A673 (cell line): ENCODE results near the gene CFAP92. TPM values are rescaled to one million over a fixed set of nuclear protein-coding genes. Genes with fewer than 3 reads are reported as not detected.

Source experiments
- BruUV-seq: library from RNA; stranded (reverse); fragments of 400-500 nt; replicated peaks from 2 replicates; lab custom pipeline; 2021; lab: Mats Ljungman, UMichigan
- CTCF ChIA-PET: fragments of 300-600 bp; sonication (Branson Sonifier 250); formaldehyde crosslinking; loops from one replicate; lab custom pipeline; 2022; ENCODE audit warnings: antibody characterized with exemption; lab: Charles Lee
- POLR2A ChIA-PET: fragments of 300-600 bp; sonication (Branson Sonifier 250); formaldehyde crosslinking; loops from one replicate; lab custom pipeline; 2022; ENCODE audit warnings: antibody characterized with exemption; ENCODE audit not compliant: low non-redundant PET; lab: Charles Lee
- DNase-seq: peaks from one replicate; pipeline ENCODE4 v3.0.0-alpha.2; 2015; ENCODE audit warnings: low spot score
- H3K27ac ChIP-seq: fragments of 200-600 bp; sonication (generic); 2 replicates; pipeline ENCODE4 v1.5.1; 2016; ENCODE audit warnings: mixed run types, low read depth, mild to moderate bottlenecking, mixed read lengths, antibody characterized with exemption, low read length; ENCODE audit not compliant: poor library complexity, severe bottlenecking
- H3K27me3 ChIP-seq: fragments of 200-600 bp; sonication (generic); replicated peaks from 2 replicates; pipeline ENCODE4 v1.6.1; 2017; ENCODE audit warnings: mixed run types, low read depth, mild to moderate bottlenecking, mixed read lengths, antibody characterized with exemption, low read length; ENCODE audit not compliant: insufficient read depth, poor library complexity
- H3K36me3 ChIP-seq: fragments of 200-600 bp; sonication (generic); 2 replicates; pipeline ENCODE4 v1.6.1; 2016; ENCODE audit warnings: mixed run types, mild to moderate bottlenecking, mixed read lengths, antibody characterized with exemption, low read length; ENCODE audit not compliant: insufficient read depth, poor library complexity, severe bottlenecking
- H3K4me1 ChIP-seq: fragments of 200-600 bp; sonication (generic); 2 replicates; pipeline ENCODE4 v1.6.1; 2017; ENCODE audit warnings: mixed run types, mild to moderate bottlenecking, mixed read lengths, antibody characterized with exemption, low read length; ENCODE audit not compliant: insufficient read depth, poor library complexity, severe bottlenecking
- H3K4me3 ChIP-seq: fragments of 200-600 bp; sonication (generic); 2 replicates; pipeline ENCODE4 v1.5.1; 2016; ENCODE audit warnings: low read depth, mixed run types, mild to moderate bottlenecking, mixed read lengths, low read length; ENCODE audit not compliant: poor library complexity, severe bottlenecking
- H3K9me3 ChIP-seq: fragments of 200-600 bp; sonication (generic); 2 replicates; pipeline ENCODE4 v1.6.1; 2016; ENCODE audit warnings: mixed run types, low read depth, mild to moderate bottlenecking, mixed read lengths, antibody characterized with exemption, low read length; ENCODE audit not compliant: poor library complexity, severe bottlenecking
- EZH2 ChIP-seq: fragments of 200-600 bp; sonication (generic); IDR thresholded peaks from 2 replicates; pipeline ENCODE4 v1.6.1; 2017; ENCODE audit warnings: borderline replicate concordance, low read depth, mild to moderate bottlenecking, mixed read lengths, antibody characterized with exemption, low read length; ENCODE audit not compliant: poor library complexity, severe bottlenecking
- intact Hi-C: fragments of 100-400 bp; cut with micrococcal nuclease; formaldehyde crosslinking; loops from one replicate; pipeline ENCODE4 v1.10.0; 2022; ENCODE audit not compliant: unreplicated experiment
- total RNA-seq: library from RNA; stranded (reverse); gene quantifications from 2 replicates; pipeline ENCODE4 v1.2.3, GENCODE V29; 2021
- TF ChIP-seq, protein P1 (sequence below): fragments of 300-800, 200-600 bp; sonication (generic); conservative IDR thresholded peaks from 2 replicates; pipeline ENCODE4 v1.5.1; 2017; ENCODE audit warnings: low read depth, mild to moderate bottlenecking, antibody characterized with exemption, low read length, moderate library complexity, mixed read lengths

CFAP92 gene
- total RNA-seq, 1 experiment from 2014 or later: not detected

DNA sequence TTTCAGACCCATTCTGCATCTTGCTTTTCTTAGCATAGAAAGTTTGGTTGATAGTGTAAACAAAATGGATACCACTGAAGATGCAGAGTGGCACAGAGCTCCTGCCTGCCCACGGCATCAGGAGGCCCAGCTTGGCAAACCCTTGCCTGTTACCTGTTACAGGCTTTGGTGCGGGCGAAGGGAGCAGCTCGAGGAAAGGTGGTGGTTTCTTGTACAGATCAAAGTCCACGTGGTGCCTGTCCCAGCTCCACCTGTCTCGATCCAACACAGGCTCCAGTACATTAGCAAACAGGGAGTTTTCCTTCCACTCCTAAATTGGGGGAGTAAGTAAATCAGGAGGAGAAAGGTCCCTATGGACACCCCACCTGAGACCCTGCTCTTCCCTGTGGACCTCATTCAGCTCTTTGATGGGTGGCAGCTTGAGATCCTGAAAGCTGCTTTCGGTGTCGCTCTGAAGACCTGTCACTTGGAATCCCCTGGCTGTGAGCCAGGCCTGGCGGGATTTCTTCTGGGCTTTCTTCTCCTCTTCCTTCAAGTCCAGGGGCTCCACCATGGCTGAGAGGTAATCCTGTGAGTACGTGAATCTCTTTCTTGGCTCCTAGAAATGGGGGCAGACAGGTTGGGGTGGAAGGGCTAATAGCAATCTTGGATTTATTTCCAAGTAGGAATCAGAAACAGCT, 78.8 kb downstream of the CFAP92 start:
- no peak for DNase-seq
- H3K27me3 ChIP-seq: no peaks in the 10 kb centered on the region
- intact Hi-C loops: no loop called here
- peaks cover 38% of the 10 kb centered on the region for H3K36me3 ChIP-seq
- POLR2A ChIA-PET: no interaction called here
- H3K4me3 ChIP-seq: no peak overlapping the region
- H3K27ac ChIP-seq: no peak overlapping the region
- CTCF ChIA-PET: no interaction called here
- no peaks in the 10 kb centered on the region for H3K4me1 ChIP-seq
- no peak for TF ChIP-seq EZH2
- TF ChIP-seq, protein P1, sequence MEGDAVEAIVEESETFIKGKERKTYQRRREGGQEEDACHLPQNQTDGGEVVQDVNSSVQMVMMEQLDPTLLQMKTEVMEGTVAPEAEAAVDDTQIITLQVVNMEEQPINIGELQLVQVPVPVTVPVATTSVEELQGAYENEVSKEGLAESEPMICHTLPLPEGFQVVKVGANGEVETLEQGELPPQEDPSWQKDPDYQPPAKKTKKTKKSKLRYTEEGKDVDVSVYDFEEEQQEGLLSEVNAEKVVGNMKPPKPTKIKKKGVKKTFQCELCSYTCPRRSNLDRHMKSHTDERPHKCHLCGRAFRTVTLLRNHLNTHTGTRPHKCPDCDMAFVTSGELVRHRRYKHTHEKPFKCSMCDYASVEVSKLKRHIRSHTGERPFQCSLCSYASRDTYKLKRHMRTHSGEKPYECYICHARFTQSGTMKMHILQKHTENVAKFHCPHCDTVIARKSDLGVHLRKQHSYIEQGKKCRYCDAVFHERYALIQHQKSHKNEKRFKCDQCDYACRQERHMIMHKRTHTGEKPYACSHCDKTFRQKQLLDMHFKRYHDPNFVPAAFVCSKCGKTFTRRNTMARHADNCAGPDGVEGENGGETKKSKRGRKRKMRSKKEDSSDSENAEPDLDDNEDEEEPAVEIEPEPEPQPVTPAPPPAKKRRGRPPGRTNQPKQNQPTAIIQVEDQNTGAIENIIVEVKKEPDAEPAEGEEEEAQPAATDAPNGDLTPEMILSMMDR: no peak
- H3K9me3 ChIP-seq: no peaks in the 10 kb centered on the region
- BruUV-seq: no TSS peak

DNA sequence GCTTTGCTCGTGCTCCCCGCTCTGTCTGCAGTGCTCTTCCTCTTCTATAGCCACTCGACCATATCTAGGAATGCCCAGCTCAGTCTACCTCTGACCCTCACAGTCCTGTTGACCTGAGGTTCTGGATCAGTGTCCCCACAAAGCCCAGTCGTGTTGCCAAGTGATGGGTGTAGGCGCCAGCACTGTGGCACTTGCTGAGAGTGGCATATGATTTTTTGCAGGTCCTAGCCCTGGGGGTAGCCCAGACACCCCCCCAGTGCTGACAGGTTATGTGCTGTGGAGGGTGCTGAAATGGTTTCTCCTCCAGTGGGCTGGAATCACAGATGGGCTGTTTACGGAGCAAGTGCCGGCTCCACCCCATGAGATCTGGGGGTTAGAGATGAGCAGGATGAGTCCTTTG, 82.0 kb downstream of the CFAP92 start:
- CTCF ChIA-PET: no interaction called here
- TF ChIP-seq, protein P1: no peak
- no peak for TF ChIP-seq EZH2
- peaks cover 58% of the 10 kb centered on the region for H3K36me3 ChIP-seq

DNA sequence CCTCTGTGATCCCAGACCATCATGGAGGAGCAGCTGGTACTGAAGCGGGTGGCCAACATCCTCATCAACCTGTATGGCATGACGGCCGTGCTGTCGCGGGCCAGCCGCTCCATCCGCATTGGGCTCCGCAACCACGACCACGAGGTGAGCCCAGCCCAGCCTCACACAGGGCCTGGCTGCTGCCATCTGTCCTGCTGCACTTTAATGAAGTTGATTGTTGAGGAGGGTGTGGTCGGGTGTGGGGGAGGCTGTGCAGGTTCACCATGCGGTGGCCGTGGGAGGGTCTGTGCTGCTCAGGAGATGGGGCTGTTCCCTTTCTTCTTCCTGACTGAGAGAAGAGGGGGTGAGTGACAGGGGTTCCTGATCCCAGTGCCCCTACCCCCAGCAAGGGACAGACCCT, 83.9 kb downstream of the CFAP92 start:
- ChIA-PET POLR2A (no interaction called here), CTCF (no interaction called here)
- Histone ChIP-seq H3K27ac (no peak overlapping the region), H3K36me3 (peaks cover 61% of the 10 kb centered on the region), H3K4me3 (no peak overlapping the region), H3K27me3 (no peaks in the 10 kb centered on the region), H3K4me1 (no peaks in the 10 kb centered on the region), H3K9me3 (no peaks in the 10 kb centered on the region)
- no peak for DNase-seq
- intact Hi-C loops: no loop called here
- no peak for TF ChIP-seq EZH2
- TF ChIP-seq, protein P1: no peak
- BruUV-seq: no TSS peak

More for the DNA sequence above, 82.0 kb downstream of the CFAP92 start:
- POLR2A ChIA-PET: no interaction called here
- Histone ChIP-seq H3K27ac (no peak overlapping the region), H3K4me3 (no peak overlapping the region), H3K9me3 (no peaks in the 10 kb centered on the region), H3K4me1 (no peaks in the 10 kb centered on the region), H3K27me3 (no peaks in the 10 kb centered on the region)
- no TSS peak for BruUV-seq
- no peak for DNase-seq
- intact Hi-C loops: no loop called here
